NCI-H345 treated with DMSO at 0.1 percent for 48 hours (cell line): ENCODE results near the gene RFPL4AL1.
"Not testable (repeated sequence)": the region's sequence is repeated elsewhere in the genome, so short reads cannot be mapped to it uniquely, and the experiment has no call there.

ENCODE experiments used
- DNase-seq: peaks from one replicate; lab custom pipeline; 2025; ENCODE audit not compliant: unreplicated experiment; lab: John Stamatoyannopoulos, UW

The RFPL4AL1 gene

DNA sequence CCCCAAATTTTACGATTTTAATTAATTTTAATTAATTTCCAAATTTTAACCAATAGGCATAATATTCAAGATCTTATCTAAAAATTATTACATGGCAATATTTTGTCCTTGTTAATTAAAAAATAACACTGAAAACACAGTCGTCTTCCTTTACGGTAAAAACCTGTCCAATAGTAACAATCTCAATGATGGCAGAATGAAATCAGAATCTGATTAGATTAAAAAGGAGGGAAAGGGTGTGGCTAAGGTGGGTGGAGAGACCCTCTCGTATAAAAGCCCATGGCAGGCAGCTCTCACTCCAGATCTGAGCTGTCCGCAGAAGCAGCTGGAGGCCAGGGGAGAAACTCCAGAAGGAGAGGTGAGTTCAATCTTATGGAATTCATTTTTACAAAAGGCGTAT, at the start of gene RFPL4AL1:
Gene RFPL4AL1 (plus strand): TSS at position 301 of the 400 bp plus-strand sequence. CDS start 2,687 bp downstream, outside the sequence.
- not testable (repeated sequence) for DNase-seq

DNA sequence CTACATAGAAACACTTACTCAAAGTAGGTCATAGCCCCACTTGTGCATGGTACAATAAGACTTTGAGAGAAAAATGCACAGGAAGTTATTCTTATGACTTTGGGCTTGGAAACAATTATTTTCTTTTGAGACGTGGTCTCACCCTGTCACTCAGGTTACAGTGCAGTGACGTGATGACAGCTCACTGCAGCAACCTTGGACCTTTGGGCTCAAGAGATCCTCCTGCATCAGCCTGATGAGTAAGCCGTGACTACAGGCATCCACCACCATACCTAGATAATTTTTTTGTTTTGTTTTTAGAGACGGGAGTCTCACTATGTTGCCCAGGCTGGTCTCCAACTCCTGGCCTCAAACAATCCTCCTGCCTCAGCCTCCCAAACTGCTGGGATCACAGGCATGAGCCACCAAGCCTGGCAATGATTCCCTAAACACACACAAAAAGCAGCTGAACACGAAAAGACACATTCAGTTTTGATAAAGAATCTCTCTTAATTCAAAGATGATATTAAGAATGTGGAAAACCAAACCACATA, 48.6 kb upstream of the RFPL4AL1 start:
- DNase-seq: no peak

DNA sequence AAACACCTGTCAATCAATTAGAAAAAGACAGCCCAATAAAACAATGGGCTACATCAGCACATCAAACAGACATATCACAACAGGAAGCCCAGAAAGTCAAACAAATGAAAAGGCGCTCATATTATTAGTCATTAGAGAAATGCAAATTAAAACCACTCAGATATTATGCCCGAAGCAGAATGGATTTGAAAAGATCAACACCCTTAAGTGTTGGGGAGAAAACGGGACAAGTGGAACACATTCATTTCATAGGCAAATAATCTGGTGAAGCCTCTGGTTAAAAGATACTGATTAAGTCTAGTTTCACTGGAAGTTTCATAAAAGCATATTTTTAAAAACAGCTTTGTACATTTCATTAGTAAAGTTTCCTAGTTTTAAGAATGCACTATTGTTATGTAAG, 48.1 kb upstream of the RFPL4AL1 start:
- DNase-seq: no peak

DNA sequence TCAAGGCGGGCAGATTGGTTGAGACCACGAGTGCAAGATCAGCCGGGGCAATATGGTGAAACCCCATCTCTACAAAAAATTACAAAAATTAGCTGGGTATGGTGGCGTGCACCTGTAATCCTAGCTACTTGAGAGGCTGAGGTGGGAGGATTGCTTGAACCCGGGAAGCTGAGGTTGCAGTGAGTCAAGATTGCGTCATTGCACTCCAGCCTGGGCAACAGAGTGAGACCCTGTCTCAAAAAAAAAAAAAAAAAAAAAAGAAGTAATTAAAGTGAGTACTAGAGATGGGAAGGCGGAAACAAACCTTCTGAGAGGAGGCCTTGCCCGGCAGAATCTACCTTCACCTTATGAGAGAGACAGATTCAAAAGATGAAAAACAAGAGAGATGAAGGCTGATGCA, 45.4 kb upstream of the RFPL4AL1 start:
- DNase-seq: no peak

DNA sequence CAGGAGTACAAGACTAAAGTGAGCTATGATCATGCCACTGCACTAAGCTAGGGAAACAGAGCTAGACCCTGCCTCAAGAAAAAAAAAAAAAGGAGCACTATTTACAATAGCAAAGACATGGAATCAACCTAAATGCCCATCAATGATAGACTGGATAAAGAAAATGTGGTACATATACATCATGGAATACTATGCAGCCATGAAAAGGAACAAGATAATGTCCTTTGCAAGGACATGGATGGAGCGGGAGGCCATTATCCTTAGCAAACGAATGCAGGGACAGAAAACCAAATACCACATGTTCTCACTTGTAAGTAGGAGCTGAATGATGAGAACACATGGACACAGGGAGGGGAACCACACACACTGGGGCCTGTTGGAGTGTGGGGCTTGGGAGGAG, 38.5 kb upstream of the RFPL4AL1 start:
- DNase-seq: not testable (repeated sequence)

DNA sequence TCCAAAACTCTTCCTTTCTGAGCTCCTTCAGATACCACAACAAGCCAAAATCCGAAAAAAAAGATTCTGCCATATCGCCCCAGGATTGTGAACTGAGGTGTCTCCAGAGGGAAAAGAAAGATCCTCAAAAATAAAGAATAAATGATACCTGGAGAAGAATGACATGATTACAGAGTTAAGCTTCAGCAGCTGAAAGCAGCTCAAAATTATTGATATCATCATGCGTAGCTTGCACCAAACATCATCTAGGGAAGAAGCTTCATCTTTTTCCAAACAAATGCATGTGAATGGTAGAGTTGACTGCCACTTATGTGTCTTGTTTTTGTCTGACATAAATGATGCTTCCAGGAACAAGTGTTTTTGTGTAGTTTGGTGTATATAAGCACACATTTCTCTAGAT, 30.6 kb upstream of the RFPL4AL1 start, which contains the start of gene NLRP9:
Gene NLRP9 (minus strand): TSS at position 101 of the 400 bp plus-strand sequence. CDS start 28 bp downstream, at position 73.
- DNase-seq: no peak

DNA sequence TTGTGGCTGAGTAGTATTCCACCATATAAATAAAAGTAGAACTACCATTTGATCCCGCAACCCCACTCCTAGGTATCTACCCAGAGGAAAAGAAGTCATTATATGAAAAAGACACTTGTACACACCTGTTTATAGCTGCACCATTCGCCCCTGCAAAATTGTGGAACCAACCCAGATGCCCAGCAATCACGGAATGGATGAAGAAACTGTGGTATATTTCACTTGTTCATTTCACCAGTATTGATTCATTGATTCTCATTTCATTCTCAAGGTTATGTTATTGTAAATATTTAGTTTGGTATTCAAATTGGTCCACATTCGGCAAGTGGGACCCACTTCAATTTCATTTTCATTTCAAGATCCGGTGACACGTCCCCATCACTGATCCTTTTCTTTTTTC, 18.2 kb upstream of the RFPL4AL1 start:
- DNase-seq: no peak

DNA sequence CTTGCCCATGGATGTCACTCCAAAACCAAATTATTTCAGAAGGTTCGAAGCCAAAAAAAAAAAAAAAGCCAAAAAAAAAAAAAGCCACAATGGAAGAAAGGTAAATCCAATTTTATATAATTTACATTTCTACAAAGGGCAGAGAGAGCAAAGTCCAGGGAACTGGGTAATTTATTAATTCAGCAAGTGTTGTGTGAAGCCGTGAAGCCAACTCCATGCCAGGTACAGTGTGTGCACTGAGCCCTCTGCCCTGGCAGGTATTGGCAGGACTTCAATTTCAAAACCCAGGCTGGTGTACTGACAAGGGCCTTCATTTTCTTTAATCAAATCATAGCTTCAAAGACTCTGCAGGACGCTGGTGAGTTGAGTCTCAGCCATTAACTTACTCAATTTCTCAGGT, 15.5 kb upstream of the RFPL4AL1 start:
- no peak for DNase-seq

DNA sequence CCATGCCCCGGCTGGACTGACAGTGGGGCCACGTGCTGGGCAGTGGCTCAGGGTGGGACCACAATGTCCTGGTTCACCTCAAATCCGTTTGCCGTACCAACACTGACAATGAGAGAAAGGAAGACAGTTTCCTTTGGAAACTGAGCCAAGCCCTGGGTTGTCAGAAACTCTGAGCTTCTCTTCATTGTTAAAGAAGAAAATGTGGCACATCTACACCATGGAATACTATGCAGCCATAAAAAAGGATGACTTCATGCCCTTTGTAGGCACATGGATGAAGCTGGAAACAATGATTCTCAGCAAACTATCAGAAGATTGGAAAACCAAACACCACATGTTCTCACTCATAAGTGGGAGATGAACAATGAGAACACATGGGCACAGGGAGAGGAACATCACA, 12.1 kb upstream of the RFPL4AL1 start:
- DNase-seq: not testable (repeated sequence)

DNA sequence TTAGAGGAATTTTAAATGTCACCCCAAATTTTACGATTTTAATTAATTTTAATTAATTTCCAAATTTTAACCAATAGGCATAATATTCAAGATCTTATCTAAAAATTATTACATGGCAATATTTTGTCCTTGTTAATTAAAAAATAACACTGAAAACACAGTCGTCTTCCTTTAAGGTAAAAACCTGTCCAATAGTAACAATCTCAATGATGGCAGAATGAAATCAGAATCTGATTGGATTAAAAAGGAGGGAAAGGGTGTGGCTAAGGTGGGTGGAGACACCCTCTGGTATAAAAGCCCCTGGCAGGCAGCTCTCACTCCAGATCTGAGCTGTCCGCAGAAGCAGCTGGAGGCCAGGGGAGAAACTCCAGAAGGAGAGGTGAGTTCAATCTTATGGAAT, 10.1 kb upstream of the RFPL4AL1 start, which contains the start of gene RFPL4A:
Gene RFPL4A (plus strand): TSS at position 301 of the 400 bp plus-strand sequence. CDS start 2,704 bp downstream, outside the sequence.
- not testable (repeated sequence) for DNase-seq

DNA sequence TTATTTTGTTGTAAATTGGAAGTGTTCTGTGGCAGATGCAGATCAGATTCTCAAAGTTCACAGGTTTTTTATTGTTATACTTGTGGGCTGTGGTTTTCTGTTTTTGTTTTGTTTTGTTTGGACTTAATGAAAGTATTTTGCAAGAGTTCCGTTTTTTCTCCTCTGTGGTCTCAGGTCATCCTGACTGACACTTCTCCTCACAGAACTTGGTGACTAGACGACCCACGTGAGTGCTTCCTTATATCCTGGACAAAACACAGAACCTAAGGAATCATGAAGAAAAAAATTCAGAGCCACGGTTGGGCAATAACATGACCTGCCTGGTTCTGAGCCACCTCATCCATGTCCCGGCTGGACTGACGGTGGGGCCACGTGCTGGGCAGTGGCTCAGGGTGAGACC, 2.5 kb upstream of the RFPL4AL1 start:
- DNase-seq: no peak

DNA sequence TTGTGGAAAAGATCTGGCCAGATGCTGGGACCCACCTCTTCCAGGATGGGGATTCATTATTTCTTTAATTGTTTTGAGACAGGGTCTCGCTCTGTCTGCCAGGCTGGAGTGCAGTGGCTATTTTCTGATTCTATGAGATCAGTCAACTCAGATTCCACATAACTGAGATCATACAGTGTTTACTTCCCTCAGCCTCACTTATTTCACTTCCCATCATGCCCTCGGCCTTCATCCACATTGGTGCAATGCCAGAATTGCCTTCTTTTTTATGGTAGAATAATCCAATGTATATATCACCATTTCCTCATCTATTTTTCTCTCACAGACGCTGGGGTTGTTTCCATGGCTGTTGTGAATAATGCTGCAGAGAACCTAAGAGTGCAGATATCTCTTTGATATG, 714 bp downstream of the RFPL4AL1 start:
- DNase-seq: not testable (repeated sequence)

DNA sequence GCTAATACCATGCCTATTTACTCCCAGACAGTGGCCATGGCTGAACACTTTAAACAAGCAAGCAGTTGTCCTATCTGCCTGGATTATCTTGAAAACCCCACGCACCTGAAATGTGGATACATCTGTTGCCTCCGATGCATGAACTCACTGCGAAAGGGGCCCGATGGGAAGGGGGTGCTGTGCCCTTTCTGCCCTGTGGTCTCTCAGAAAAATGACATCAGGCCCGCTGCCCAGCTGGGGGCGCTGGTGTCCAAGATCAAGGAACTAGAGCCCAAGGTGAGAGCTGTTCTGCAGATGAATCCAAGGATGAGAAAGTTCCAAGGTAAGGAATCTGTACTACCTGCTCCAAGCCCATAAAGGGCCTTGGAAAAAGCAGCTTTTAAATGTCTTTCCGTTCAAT, 8.6 kb downstream of the RFPL4AL1 start:
- DNase-seq: no peak

DNA sequence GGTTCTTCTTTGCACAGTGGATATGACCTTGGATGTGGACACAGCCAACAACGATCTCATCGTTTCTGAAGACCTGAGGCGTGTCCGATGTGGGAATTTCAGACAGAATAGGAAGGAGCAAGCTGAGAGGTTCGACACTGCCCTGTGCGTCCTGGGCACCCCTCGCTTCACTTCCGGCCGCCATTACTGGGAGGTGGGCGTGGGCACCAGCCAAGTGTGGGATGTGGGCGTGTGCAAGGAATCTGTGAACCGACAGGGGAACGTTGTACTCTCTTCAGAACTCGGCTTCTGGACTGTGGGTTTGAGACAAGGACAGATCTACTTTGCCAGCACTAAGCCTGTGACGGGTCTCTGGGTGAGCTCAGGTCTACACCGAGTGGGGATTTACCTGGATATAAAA, 9.4 kb downstream of the RFPL4AL1 start:
- no peak for DNase-seq

DNA sequence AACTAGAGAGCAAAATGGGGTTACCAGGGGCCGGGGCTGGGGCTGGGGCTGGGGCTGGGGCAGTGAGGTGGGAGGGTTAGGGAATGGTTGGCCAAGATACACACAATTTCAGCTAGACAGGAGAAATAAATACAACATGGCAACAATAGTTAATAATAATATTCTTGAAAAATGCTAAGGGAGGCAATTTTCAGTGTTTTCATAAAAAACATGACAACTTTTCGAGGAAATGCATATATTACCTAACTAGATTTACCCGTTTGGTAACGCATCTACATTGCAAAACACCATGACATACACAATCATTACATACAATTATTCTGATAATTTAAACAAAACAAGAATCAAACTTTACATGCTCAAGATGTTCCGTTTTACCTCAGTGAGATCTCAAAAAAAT, 12.2 kb downstream of the RFPL4AL1 start:
- DNase-seq: no peak

DNA sequence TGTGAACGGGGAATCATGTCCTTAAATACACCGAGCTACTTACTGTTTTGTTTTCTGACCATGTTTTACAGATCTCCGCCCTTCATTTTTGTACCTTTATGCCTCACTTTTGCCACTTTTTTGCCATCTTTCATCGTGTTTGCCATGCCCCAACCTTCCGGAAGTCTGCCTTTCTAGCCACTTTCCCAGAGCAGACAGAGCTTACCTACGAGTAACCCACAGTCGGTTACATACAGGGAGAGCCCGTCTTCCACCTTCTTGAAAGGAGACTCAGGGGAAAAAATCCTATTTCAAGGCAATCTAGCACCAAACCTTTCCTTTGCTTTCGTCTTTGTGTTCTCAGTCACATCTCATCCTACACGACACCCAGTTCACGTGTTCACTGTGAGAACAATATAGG, 26.1 kb downstream of the RFPL4AL1 start:
- no peak for DNase-seq

DNA sequence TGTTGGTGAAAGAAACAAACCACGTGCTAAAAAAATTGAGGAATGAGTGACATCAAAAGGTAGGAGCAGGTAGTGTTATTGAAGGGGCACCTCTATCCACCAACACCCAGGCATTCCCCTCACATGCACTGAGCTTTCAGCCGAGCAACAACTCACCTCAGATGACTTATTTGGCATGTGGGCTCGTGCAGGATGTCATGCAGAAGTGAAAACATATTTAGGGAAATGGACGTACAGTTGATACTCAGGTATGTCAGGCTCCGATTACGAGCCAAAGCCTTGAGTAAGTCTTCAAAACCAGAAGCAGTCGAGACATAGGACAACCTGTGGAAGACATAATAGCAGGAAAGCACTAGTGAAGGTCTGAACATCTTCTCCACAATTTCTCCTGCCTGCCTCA, 32.5 kb downstream of the RFPL4AL1 start:
- DNase-seq: no peak

DNA sequence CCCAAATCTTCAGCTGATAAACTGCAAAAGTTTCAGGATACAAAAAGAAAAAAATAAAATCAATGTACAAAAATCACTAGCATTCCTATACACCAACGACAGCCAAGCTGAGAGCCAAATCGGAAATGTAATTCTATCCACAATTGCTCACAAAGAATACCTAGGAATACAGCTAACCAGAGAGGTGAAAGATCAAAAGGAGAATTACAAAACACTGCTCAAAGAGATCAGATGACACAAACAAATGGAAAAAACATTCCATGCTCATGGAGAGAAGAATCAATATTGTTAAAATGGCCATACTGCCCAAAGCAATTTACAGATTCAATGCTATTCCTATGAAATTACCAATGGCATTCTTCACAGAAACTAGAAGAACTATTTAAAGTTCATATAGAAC, 33.4 kb downstream of the RFPL4AL1 start:
- no peak for DNase-seq

DNA sequence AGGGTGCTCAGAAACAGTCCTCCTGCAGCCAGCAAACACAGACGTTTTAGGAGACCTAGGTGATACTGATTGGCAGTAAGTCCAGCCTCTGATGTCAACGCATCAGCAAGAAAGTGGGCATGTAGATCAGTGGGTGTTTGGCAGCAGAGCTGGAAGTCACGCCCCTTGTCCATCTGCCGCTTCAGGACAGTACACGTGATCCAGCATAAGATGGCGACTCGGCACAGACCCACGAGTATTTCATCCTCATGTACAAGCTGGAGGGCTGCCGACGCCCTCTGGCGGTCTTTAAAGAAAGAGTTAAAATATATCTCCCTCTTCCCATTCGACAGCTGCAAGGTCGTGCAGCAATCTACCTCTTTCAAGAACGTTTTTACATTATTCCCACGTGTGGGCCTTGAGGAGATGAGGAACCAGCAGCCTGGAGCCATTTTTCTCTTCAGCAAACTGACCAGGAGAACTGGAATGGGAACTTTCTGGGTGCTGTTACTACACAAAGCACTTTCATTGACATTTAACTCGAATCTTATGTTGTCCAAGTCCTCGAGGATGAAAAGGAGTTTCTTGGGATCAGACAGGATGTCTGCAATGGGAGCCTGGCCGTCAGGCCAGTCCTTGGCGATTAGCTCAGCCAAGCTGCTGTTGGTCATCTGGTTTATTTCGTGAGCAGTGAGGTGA, 40.6 kb downstream of the RFPL4AL1 start:
- peak; percentile 7 for DNase-seq

DNA sequence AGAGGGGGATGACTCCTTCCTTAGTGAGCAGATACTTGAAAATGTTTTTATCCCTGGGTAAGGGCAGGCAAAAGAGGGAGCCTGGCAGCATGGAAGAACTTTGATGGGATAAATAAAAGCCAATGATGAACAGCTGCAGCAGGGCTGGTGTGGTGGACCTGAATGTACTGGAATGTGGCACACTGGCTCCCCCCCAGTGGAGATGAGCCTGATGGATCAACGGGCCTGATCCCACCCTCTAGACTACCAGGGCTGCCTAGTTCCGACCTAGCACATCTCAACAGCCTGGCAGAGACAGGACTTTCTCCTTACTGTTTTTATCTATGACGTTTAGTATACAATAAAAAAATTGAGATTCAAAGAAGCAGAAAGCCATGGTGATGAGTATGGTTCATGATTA, 42.4 kb downstream of the RFPL4AL1 start:
- no peak for DNase-seq

DNA sequence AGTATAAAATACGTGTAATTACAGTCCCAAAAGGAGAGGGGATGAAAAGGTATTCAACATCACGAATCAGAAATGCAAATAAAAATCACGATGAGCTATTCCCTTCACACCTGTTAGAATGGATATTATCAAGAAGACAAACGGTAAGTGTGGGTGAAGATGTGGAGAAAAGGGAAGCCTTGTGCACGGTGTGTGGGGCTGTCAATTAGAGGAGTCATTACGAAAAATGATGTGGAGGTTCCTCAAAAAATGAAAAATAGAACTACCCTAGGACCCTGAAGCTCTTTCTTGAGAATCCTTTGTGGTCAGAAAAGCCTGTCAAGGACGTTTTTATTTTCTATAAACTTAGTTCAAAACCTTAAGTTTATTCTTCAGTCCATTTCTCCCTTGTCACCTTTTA, 43.5 kb downstream of the RFPL4AL1 start:
- DNase-seq: no peak

DNA sequence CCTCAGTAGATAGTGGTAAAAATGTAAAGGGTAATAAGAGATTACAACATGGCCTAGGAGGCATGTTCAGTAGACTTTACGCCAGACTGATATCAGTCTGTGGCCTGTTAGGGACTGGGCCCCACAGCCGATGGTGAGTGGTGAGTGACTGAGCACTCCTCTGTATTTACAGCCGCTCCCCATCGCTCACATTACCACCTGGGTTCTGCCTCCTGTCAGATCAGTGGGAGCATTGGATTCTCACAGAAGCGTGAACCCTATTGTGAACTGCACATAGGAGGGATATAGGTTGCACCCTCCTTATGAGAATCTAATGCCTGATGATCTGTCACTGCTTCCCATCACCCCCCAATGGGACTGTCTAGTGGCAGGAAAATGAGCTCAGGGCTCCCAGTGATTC, 45.0 kb downstream of the RFPL4AL1 start:
- no peak for DNase-seq

DNA sequence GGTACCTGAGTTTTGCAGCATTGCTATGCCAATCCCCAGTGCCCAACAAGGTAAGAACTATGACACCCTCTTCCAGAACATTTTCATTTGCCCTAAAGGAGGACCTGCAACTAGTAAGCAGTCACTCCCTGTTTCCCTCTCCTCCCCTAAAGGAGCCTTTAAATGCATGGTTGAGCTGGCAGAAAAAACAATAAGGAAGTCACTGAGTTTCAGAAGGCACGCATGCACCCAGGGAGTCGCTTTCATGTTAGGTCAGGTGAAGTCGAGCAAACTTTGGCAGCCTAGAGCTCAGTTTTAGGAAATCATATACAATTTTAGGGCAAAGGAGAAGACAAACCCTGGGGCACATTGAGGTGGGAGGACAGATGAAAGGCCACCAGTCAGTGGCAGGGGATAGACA, 51.1 kb downstream of the RFPL4AL1 start:
- DNase-seq: no peak
